HCT116 (cell line): ENCODE measurements around the gene RPL26.

ENCODE experiments used
- YY1 ChIP-seq: IDR thresholded peaks from 2 replicates; pipeline ENCODE4 v1.6.1; 2011; ENCODE audit warnings: low read length, low read depth, moderate library complexity, mild to moderate bottlenecking; ENCODE audit not compliant: insufficient replicate concordance; ENCODE audit errors: extremely low read depth
- TF ChIP-seq, protein P1 (sequence below), 3 experiments: fragments of 200-600 bp in 1 of 3; sonication (generic) in 1 of 3; IDR thresholded peaks in 2 of 3; conservative IDR thresholded peaks in 1 of 3; 2 replicates each; pipeline ENCODE4 v1.5.1; 2012 to 2017; ENCODE audit warnings: low read depth in 2 of 3, low read length in 2 of 3, antibody characterized with exemption in 1 of 3, borderline replicate concordance in 1 of 3, control low read depth in 1 of 3, mild to moderate bottlenecking in 1 of 3, mixed read lengths in 1 of 3, mixed run types in 1 of 3, moderate library complexity in 1 of 3; ENCODE audit not compliant: insufficient read depth in 1 of 3

DNA sequence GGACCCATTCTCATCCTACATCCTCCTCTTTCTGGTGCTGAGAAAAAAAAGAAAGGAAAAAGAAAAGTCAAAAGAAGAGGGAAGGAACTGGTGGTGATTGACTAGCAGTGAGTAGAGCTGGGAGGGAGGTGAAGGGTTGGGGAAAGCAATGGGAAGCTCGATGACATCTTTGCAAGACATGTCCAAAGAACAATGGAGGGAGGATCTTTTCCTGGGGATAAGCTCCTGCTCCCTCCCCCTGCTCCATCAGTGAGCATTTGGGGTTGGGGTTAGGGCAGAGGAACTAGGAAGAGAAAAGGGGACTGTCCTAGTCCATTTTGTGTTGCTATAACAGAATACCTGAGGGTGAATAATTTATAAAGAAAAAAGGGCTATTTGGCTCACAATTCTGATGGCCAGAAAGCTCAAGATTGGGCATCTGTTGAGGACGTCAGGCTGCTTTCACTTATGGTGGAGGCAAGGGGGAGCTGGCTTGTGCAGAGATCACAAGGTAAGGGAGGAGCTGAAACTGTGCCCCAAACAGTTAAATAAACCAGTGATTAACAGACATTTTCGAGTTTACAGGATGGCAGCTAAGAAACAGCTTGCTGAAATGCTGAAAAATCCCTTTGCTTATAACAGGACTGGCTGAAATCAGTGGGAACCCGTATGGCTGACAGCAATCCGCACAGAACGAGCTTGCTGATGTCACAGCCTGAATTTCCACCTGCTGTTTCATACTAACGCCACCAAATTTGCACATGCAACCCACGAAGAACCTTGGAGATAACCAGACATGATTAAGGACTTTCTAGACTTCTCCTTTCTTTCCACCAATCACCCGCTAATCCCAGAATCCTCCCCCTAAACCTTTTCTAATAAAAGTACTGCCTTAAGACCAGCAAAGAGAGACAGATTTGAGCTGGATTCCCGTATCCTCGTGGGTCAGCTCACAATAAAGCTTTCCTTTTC, 44.9 kb downstream of the RPL26 start:
- TF ChIP-seq YY1: no peak
- TF ChIP-seq, protein P1, sequence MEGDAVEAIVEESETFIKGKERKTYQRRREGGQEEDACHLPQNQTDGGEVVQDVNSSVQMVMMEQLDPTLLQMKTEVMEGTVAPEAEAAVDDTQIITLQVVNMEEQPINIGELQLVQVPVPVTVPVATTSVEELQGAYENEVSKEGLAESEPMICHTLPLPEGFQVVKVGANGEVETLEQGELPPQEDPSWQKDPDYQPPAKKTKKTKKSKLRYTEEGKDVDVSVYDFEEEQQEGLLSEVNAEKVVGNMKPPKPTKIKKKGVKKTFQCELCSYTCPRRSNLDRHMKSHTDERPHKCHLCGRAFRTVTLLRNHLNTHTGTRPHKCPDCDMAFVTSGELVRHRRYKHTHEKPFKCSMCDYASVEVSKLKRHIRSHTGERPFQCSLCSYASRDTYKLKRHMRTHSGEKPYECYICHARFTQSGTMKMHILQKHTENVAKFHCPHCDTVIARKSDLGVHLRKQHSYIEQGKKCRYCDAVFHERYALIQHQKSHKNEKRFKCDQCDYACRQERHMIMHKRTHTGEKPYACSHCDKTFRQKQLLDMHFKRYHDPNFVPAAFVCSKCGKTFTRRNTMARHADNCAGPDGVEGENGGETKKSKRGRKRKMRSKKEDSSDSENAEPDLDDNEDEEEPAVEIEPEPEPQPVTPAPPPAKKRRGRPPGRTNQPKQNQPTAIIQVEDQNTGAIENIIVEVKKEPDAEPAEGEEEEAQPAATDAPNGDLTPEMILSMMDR (IDR thresholded peaks at IDR 0.05 in 2 of 3, conservative IDR thresholded peaks at IDR 0.05 in 1 of 3; ENCODE audit: borderline replicate concordance in 1 of 3, insufficient read depth in 1 of 3, low read depth in 2 of 3, low read length in 2 of 3): no peak
